SU-DHL-6 (cell line): ENCODE measurements around the gene GORASP2.

Experiments used
- H2AFZ ChIP-seq: fragments of 200-600 bp; sonication (generic); 2 replicates; pipeline ENCODE4 v1.6.1; 2014; ENCODE audit warnings: low read depth, mild to moderate bottlenecking, moderate library complexity, mixed read lengths, antibody characterized with exemption, low read length; ENCODE audit not compliant: severe bottlenecking
- H3F3A ChIP-seq: fragments of 200-600 bp; shearing (Covaris generic); 2 replicates; pipeline ENCODE4 v1.6.0; 2016; ENCODE audit warnings: antibody characterized with exemption, mild to moderate bottlenecking; ENCODE audit not compliant: insufficient read depth
- H3K27ac ChIP-seq: fragments of 200-600 bp; sonication (generic); 2 replicates; pipeline ENCODE4 v1.5.1; 2016; ENCODE audit warnings: low read depth, mild to moderate bottlenecking, low read length, moderate library complexity, mixed read lengths
- H3K27me3 ChIP-seq: fragments of 200-600 bp; sonication (generic), shearing (Covaris generic); 2 replicates; pipeline ENCODE4 v1.6.0; 2014; ENCODE audit warnings: mild to moderate bottlenecking, low read length
- H3K36me3 ChIP-seq: fragments of 200-600 bp; sonication (generic); 2 replicates; pipeline ENCODE4 v1.6.1; 2014; ENCODE audit warnings: mild to moderate bottlenecking, low read length, mixed read lengths
- H3K4me2 ChIP-seq: fragments of 300-600, 200-600 bp; shearing (Covaris generic), sonication (generic); 2 replicates; pipeline ENCODE4 v1.6.0; 2014; ENCODE audit warnings: low read length, low read depth, mild to moderate bottlenecking; ENCODE audit not compliant: poor library complexity, severe bottlenecking
- H3K4me3 ChIP-seq: fragments of 200-600 bp; sonication (generic); 2 replicates; pipeline ENCODE4 v1.5.1; 2014; ENCODE audit warnings: antibody characterized with exemption, low read length, mild to moderate bottlenecking, mixed read lengths; ENCODE audit not compliant: insufficient read depth, poor library complexity, severe bottlenecking
- H3K79me2 ChIP-seq: fragments of 200-600 bp; sonication (generic); 2 replicates; pipeline ENCODE4 v1.6.1; 2014; ENCODE audit warnings: mild to moderate bottlenecking, low read length, moderate library complexity; ENCODE audit not compliant: insufficient read depth
- H3K9ac ChIP-seq: fragments of 200-600 bp; sonication (generic); 2 replicates; pipeline ENCODE4 v1.7.0; 2014; ENCODE audit warnings: mild to moderate bottlenecking, low read length
- H3K9me2 ChIP-seq: fragments of 200-600 bp; sonication (generic); replicated peaks from 2 replicates; pipeline ENCODE4 v1.6.1; 2014; ENCODE audit warnings: low read length; ENCODE audit not compliant: insufficient read depth
- H3K9me3 ChIP-seq: fragments of 200-600 bp; sonication (generic); 2 replicates; pipeline ENCODE4 v1.6.1; 2014; ENCODE audit warnings: low read length, mixed read lengths; ENCODE audit not compliant: insufficient read depth
- H4K20me1 ChIP-seq: fragments of 200-600 bp; sonication (generic); 2 replicates; pipeline ENCODE4 v1.6.1; 2014; ENCODE audit warnings: low read depth, mild to moderate bottlenecking, antibody characterized with exemption, low read length, moderate library complexity, mixed read lengths
- EZH2phosphoT487 ChIP-seq: fragments of 200-600 bp; sonication (generic), shearing (Covaris generic); conservative IDR thresholded peaks from 2 replicates; pipeline ENCODE4 v1.6.1; 2018; ENCODE audit warnings: mild to moderate bottlenecking, antibody characterized with exemption, low read length, moderate library complexity, mixed read lengths
- TF ChIP-seq, protein P1 (sequence below): fragments of 200-600 bp; sonication (generic); IDR thresholded peaks from one replicate; pipeline ENCODE4 v1.5.1; 2017; ENCODE audit warnings: antibody characterized with exemption, mild to moderate bottlenecking, low read length, moderate library complexity; ENCODE audit not compliant: insufficient read depth, poor library complexity, severe bottlenecking

Gene GORASP2

DNA sequence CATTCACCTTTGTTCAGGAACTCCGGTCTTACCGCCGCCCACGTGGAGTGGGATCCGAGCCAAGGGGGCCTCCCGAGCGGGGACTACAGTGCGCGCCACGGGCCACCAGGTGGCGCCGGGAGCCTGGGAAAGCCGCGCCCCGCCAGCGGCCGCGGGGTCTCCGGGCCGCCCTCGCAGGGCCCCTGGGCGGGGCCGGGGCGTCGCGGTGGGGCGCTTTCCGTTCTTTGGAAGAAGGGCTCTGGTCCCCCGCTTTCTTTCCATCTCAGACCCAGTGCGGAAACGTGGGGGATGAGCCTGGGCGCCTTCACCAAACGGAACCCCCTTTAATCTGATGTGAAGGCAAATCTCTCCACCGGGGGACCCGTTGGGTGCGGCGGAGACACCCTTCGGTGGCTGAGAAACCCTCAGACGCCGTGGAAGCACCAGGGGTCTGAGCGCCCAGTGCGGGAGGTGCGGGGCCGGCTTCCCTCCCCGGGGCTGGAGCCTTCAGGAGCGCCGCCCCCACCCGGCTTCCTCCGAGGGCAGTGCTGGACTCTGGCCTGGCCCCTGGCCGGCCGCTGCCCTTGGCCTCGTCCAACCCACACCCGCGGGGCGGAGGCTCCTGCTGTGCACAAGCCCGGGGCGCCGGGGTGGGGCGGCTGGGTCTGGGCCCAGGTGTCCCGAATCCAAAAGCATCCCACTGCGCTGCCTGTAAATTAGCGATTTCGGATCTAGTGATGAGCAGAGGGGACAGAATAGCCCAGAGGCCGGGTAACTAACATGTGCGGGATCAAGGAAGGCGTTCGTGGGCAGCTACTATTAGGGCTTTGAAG is 44.6 kb downstream of the GORASP2 start:
- Histone ChIP-seq H3K4me2 (peak overlapping the region; percentile 68), H3K27ac (no peak overlapping the region), H3K4me3 (peak overlapping the region; percentile 55), H3K27me3 (no peaks in the 10 kb centered on the region), H3K9me3 (no peaks in the 10 kb centered on the region), H4K20me1 (no peaks in the 10 kb centered on the region), H3K9ac (peak overlapping the region; percentile 67), H3K9me2 (no peaks in the 10 kb centered on the region), H3F3A (peaks cover 10% of the 10 kb centered on the region), H3K79me2 (no peaks in the 10 kb centered on the region), H2AFZ (peak overlapping the region; percentile 95), H3K36me3 (no peaks in the 10 kb centered on the region)
- TF ChIP-seq, protein P1, sequence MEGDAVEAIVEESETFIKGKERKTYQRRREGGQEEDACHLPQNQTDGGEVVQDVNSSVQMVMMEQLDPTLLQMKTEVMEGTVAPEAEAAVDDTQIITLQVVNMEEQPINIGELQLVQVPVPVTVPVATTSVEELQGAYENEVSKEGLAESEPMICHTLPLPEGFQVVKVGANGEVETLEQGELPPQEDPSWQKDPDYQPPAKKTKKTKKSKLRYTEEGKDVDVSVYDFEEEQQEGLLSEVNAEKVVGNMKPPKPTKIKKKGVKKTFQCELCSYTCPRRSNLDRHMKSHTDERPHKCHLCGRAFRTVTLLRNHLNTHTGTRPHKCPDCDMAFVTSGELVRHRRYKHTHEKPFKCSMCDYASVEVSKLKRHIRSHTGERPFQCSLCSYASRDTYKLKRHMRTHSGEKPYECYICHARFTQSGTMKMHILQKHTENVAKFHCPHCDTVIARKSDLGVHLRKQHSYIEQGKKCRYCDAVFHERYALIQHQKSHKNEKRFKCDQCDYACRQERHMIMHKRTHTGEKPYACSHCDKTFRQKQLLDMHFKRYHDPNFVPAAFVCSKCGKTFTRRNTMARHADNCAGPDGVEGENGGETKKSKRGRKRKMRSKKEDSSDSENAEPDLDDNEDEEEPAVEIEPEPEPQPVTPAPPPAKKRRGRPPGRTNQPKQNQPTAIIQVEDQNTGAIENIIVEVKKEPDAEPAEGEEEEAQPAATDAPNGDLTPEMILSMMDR: peak; percentile 77
- no peak for TF ChIP-seq EZH2phosphoT487

DNA sequence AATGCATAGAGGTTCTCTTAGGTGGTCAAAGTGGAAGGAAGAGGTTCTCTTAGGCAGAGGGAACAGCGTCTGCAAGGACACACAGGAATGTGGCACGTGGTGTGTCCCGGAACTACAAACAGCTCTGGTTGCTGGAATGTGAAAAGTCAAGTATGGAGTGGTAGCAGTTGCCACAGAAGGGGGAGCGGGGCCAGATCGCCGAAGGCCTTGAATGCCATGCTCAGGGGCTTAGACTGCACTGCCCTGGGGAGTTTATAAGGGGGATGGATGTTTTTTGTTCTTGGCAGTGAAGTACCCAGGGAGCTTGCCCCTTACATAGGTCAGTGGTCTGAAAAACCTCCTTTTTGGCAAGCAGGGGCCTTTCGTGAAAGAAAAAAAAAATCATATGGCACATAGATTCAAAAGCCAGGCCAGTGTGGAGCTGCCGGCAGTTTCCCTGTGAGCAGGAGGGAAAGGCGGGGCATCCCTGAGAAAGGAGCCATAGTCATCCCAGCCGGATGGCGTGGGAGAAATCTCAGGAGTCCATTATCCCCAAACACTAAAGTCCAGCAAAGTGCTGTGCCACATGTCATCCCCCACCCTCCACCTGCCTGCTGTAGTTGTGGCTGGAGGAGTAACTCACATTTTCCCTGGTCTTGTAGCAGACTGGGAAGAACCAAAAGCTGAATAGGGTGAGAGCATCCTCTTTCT is 45.4 kb downstream of the GORASP2 start:
- peaks cover 10% of the 10 kb centered on the region for H3F3A ChIP-seq
- H4K20me1 ChIP-seq: no peaks in the 10 kb centered on the region
- H3K9me3 ChIP-seq: no peaks in the 10 kb centered on the region
- H3K9me2 ChIP-seq: no peaks in the 10 kb centered on the region
- H2AFZ ChIP-seq: no peak overlapping the region
- no peaks in the 10 kb centered on the region for H3K27me3 ChIP-seq
- peak overlapping the region; percentile 68 for H3K4me2 ChIP-seq
- no peak for TF ChIP-seq EZH2phosphoT487
- TF ChIP-seq, protein P1: no peak
- H3K27ac ChIP-seq: no peak overlapping the region
- no peak overlapping the region for H3K4me3 ChIP-seq
- 0 out of 2 replicates have a peak overlapping the region, but pooled peaks have one; percentile 67 for H3K9ac ChIP-seq
- no peaks in the 10 kb centered on the region for H3K79me2 ChIP-seq
- no peaks in the 10 kb centered on the region for H3K36me3 ChIP-seq

DNA sequence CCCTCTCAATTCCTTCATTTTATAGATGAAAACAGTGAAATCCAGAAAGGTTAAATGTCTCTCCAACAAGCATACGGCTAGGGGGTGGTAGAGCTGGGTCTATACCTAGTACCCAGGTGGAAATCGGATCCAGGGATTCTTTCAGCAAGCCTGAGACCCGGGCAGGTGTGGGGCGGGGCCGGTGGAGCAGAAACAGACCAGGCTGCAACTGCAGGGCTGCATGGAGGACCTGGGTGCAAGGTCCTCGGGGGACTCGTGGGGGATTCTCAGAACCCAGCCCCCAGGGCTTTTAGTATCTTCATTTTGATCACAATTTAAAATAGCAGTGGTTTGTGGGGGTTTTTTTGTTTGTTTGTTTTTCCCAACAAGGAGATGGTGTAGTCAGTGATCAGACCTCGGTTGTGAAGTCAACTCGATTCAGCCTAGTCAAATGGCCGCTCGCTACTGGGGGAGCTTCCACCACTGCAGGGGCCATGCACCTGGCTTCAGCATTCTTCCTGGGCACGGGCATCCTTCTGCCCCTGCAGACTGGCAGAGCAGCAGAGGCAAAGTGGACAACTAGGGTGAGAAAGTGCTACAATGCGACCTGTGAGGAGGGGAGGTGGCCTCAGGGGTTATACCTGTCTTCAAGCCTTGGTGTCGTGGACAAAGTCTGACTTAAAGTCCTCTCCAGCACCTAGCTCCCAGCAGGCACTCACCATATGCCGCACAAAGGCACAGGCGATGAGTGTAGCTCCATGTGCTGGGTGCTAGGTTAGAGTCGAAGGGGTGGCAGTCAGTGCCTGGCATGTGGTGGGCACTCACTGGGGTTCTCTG is 46.3 kb downstream of the GORASP2 start:
- H3K9me3 ChIP-seq: no peaks in the 10 kb centered on the region
- no peaks in the 10 kb centered on the region for H3K27me3 ChIP-seq
- no peaks in the 10 kb centered on the region for H3K36me3 ChIP-seq
- H2AFZ ChIP-seq: no peak overlapping the region
- H3K9ac ChIP-seq: no peak overlapping the region
- H4K20me1 ChIP-seq: no peaks in the 10 kb centered on the region
- H3K27ac ChIP-seq: no peak overlapping the region
- peaks cover 10% of the 10 kb centered on the region for H3F3A ChIP-seq
- H3K9me2 ChIP-seq: no peaks in the 10 kb centered on the region
- H3K79me2 ChIP-seq: no peaks in the 10 kb centered on the region
- no peak overlapping the region for H3K4me3 ChIP-seq
- no peak overlapping the region for H3K4me2 ChIP-seq
- TF ChIP-seq, protein P1: no peak
- TF ChIP-seq EZH2phosphoT487: no peak
